ENCODE data around the gene WDCP.

- TF ChIP-seq CTCF (conservative IDR thresholded peaks at IDR 0.05; ENCODE audit: low read depth, low read length) (no peak), EZH2 (IDR thresholded peaks at IDR 0.05; ENCODE audit: low read length, unreplicated experiment) (no peak), EZH2phosphoT487 (IDR thresholded peaks at IDR 0.05; ENCODE audit: borderline replicate concordance, low read length) (no peak)
Measured at GRCh38 chr2:24015562-24016375, 31.4 kb downstream of the WDCP start.
